ENCODE results near the gene CACNA1I. TPM values are rescaled to one million over a fixed set of nuclear protein-coding genes. Genes with fewer than 3 reads are reported as not detected.

CACNA1I gene
- total RNA-seq, 1 donor from 2014 or later: 0.05 TPM

- Mint-ChIP-seq H3K4me1 (peaks cover 7% of the 10 kb centered on the region), H3K4me3 (no peak overlapping the region), H3K36me3 (ENCODE audit: low read depth) (no peaks in the 10 kb centered on the region), H3K27ac (no peak overlapping the region), H3K27me3 (peaks cover 3% of the 10 kb centered on the region), H3K9me3 (no peaks in the 10 kb centered on the region)
- DNase-seq: no peak
- intact Hi-C loops (cut with micrococcal nuclease): no loop called here
Observed at GRCh38 chr22:39635719-39636118, 65.2 kb downstream of the CACNA1I start.

- Mint-ChIP-seq H3K4me3 (no peak overlapping the region), H3K36me3 (ENCODE audit: low read depth) (no peaks in the 10 kb centered on the region), H3K9me3 (no peaks in the 10 kb centered on the region), H3K4me1 (peaks cover 3% of the 10 kb centered on the region), H3K27me3 (peaks cover 7% of the 10 kb centered on the region), H3K27ac (no peak overlapping the region)
- intact Hi-C loops (cut with micrococcal nuclease): no loop called here
- DNase-seq: no peak
Observed at GRCh38 chr22:39638958-39639357, 68.4 kb downstream of the CACNA1I start.

DNA sequence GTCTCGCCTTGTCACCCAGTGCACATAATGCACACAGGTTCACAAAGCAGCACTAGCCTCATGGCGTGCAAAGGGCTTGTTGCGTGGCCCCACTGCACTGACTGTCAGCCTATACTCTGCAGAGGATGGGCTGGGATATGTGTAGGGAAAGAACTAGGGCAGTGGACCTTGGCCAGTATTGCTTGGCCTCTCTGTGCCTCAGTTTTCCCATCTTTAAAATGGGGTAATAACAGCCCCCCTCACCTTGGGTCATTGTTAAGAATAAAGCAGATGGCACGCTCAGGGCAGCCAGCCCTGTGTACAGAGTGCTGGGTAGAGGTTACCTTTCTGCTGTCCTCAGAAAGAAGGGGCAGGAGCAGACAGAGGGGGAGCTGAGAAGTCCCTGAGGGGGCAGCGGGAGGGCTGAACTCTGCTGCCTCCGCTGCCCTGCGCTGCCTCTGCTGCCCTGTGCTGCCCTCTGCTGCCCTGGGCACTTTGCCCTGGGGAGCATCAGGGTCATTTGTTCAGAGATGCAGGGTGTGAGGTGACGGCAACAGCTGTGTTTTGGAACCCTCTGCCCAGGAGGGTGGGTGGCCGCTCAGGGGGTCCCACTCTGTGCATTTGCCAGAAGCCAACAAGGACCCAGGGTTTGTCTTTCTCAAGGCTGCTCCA, 71.2 kb downstream of the CACNA1I start:
- H3K4me1 Mint-ChIP-seq: no peaks in the 10 kb centered on the region
- H3K27me3 Mint-ChIP-seq: peaks cover 7% of the 10 kb centered on the region
- intact Hi-C loops (cut with micrococcal nuclease): no loop called here
- no peak overlapping the region for H3K27ac Mint-ChIP-seq
- no peak overlapping the region for H3K4me3 Mint-ChIP-seq
- DNase-seq: no peak
- H3K9me3 Mint-ChIP-seq: no peaks in the 10 kb centered on the region
- H3K36me3 Mint-ChIP-seq (ENCODE audit: low read depth): no peaks in the 10 kb centered on the region

DNA sequence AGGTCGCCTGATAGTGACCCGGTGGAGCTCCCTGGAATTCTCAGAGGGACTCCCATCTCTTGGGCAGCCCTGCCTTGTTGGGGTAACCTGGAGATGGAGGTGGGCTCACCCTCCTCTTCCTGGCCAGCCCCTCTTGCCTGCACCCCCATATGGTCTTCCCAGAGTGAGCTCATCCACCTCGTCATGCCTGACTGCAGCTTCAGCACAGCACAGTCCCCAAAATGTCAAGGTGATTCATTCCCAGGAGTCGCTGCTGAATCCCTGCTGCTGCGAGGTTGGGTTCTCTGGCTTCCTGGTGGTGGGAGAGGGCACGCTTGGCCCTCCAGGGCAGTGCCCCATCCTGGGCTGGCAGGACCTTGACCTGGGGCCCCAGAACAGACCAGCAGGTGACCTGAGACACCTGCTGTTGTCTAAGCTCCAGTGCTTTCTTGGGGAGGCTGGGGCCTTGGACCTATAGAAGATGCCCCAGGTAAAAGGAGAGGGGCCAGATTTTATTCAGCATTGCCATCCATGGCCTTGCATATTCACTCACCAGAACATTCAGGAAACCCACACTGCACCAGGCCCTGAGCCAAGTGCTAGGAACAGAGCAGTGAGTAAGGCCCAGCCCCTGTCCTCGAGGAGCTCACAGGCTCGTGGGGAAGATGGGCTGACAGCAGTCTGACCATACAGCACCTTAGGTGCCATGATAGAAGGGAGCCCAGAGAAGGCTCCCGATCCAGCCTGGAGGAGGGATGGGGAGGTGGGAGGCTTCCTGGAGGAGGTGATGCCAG, 72.9 kb downstream of the CACNA1I start:
- intact Hi-C loops (cut with micrococcal nuclease): no loop called here

DNA sequence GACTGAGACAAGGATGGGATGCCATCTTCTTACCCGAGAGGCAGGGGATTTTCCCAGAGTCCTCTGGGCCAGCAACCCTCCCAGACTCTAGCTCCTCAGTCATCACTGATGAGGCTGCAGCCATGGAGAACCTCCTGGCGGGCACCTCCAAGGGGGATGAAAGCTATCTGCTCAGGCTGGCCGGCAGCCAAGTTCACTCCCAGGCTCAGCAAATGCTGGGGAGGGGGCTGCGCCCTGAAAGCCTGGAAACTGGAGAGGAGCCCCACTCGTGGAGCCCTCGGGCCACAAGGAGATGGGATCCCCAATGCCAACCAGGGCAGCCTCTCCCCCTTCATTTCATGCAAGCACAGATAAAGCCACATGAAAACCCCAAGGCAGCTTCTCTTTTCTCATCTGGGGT, 75.0 kb downstream of the CACNA1I start:
- Mint-ChIP-seq H3K27ac (no peak overlapping the region), H3K36me3 (ENCODE audit: low read depth) (no peaks in the 10 kb centered on the region), H3K4me1 (no peaks in the 10 kb centered on the region), H3K27me3 (peaks cover 3% of the 10 kb centered on the region), H3K9me3 (no peaks in the 10 kb centered on the region), H3K4me3 (no peak overlapping the region)
- intact Hi-C loops (cut with micrococcal nuclease): no loop called here
- no peak for DNase-seq

More for the DNA sequence above, 72.9 kb downstream of the CACNA1I start:
- Mint-ChIP-seq H3K9me3 (no peaks in the 10 kb centered on the region), H3K27ac (no peak overlapping the region), H3K4me3 (no peak overlapping the region), H3K4me1 (no peaks in the 10 kb centered on the region), H3K36me3 (ENCODE audit: low read depth) (no peaks in the 10 kb centered on the region), H3K27me3 (peaks cover 4% of the 10 kb centered on the region)
- no peak for DNase-seq

GRCh38 chr22:39646398-39647063, 76.0 kb downstream of the CACNA1I start:
- no peak for DNase-seq
- Mint-ChIP-seq H3K9me3 (no peaks in the 10 kb centered on the region), H3K27me3 (no peaks in the 10 kb centered on the region), H3K27ac (no peak overlapping the region), H3K4me1 (no peaks in the 10 kb centered on the region), H3K36me3 (ENCODE audit: low read depth) (no peaks in the 10 kb centered on the region), H3K4me3 (no peak overlapping the region)
- intact Hi-C loops (cut with micrococcal nuclease): no loop called here

GRCh38 chr22:39647836-39648629, 77.5 kb downstream of the CACNA1I start:
- no peaks in the 10 kb centered on the region for H3K36me3 Mint-ChIP-seq (ENCODE audit: low read depth)
- DNase-seq: no peak
- no peaks in the 10 kb centered on the region for H3K27me3 Mint-ChIP-seq
- no peak overlapping the region for H3K4me3 Mint-ChIP-seq
- intact Hi-C loops (cut with micrococcal nuclease): no loop called here
- no peaks in the 10 kb centered on the region for H3K9me3 Mint-ChIP-seq
- H3K27ac Mint-ChIP-seq: no peak overlapping the region
- H3K4me1 Mint-ChIP-seq: no peaks in the 10 kb centered on the region

GRCh38 chr22:39648630-39648950, 78.0 kb downstream of the CACNA1I start:
- Mint-ChIP-seq H3K27me3 (no peaks in the 10 kb centered on the region), H3K4me3 (no peak overlapping the region), H3K36me3 (ENCODE audit: low read depth) (no peaks in the 10 kb centered on the region), H3K9me3 (no peaks in the 10 kb centered on the region), H3K27ac (no peak overlapping the region), H3K4me1 (no peaks in the 10 kb centered on the region)
- no peak for DNase-seq
- intact Hi-C loops (cut with micrococcal nuclease): no loop called here

- H3K9me3 Mint-ChIP-seq: no peaks in the 10 kb centered on the region
- H3K36me3 Mint-ChIP-seq (ENCODE audit: low read depth): no peaks in the 10 kb centered on the region
- no peak overlapping the region for H3K27ac Mint-ChIP-seq
- no peak overlapping the region for H3K4me3 Mint-ChIP-seq
- H3K4me1 Mint-ChIP-seq: no peaks in the 10 kb centered on the region
- intact Hi-C loops (cut with micrococcal nuclease): no loop called here
- no peak for DNase-seq
- no peaks in the 10 kb centered on the region for H3K27me3 Mint-ChIP-seq
Observed at GRCh38 chr22:39649500-39650089, 79.0 kb downstream of the CACNA1I start.

- intact Hi-C loops (cut with micrococcal nuclease): no loop called here
- H3K36me3 Mint-ChIP-seq (ENCODE audit: low read depth): no peaks in the 10 kb centered on the region
- peaks cover 2% of the 10 kb centered on the region for H3K4me1 Mint-ChIP-seq
- H3K27ac Mint-ChIP-seq: no peak overlapping the region
- no peaks in the 10 kb centered on the region for H3K9me3 Mint-ChIP-seq
- DNase-seq: no peak
- H3K27me3 Mint-ChIP-seq: no peaks in the 10 kb centered on the region
- H3K4me3 Mint-ChIP-seq: no peak overlapping the region
Observed at GRCh38 chr22:39651053-39651996, 80.8 kb downstream of the CACNA1I start.

DNA sequence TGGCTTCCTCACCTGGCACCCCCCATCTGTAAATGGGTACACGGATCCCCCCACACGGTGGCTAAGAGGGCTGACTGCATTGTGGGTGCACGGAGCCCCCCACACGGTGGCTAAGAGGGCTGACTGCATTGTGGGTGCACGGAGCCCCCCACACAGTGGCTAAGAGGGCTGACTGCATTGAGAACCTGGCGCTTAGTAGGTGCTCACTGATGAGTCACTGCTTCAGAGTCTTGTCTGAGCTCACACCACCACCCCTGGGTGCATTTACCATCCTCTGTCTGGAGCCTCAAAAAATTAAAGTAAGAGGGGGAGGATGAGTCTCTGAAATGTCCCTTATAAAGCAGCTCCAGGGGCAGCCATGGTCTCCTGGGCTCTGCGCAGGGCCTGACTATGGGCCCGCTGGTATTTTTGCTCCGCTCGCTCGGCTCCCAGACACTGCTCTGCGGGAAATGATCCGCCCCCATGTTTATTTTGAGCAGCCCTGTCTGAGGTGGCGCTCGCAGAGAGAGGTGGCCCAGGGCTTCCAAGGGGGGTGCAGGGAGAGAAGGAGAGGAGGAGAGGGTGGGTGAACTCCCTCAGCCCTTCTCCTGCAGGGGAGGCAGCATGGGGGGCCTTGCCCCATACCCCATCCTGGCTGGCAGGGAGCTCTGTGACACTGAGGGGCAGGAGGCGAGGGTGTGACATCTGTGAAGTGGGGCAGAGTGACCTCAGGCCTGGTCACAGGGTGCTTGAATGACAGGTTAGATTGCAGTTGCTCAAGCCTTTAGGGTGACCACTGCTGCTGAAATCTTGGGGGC, 82.6 kb downstream of the CACNA1I start:
- H3K27me3 Mint-ChIP-seq: no peaks in the 10 kb centered on the region
- no peaks in the 10 kb centered on the region for H3K9me3 Mint-ChIP-seq
- no peaks in the 10 kb centered on the region for H3K36me3 Mint-ChIP-seq (ENCODE audit: low read depth)
- H3K27ac Mint-ChIP-seq: no peak overlapping the region
- no peak for DNase-seq
- H3K4me1 Mint-ChIP-seq: peaks cover 9% of the 10 kb centered on the region
- no peak overlapping the region for H3K4me3 Mint-ChIP-seq
- intact Hi-C loops (cut with micrococcal nuclease): no loop called here

DNA sequence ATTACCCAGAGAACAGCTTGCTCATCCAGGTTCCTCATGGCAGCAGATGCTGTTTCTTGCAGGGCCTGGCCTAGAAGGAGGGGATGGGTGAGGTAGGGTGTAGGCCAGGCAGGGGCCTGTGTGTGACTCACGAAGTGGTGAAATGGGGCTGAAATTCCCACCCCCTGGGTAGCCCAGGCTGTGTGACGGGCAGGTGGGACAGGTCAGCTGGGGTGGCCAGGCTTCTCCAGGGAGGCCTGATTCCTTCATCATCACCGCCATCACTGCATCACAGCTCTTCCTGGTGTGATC, 83.2 kb downstream of the CACNA1I start:
- H3K27ac Mint-ChIP-seq: no peak overlapping the region
- H3K27me3 Mint-ChIP-seq: no peaks in the 10 kb centered on the region
- no peak for DNase-seq
- H3K36me3 Mint-ChIP-seq (ENCODE audit: low read depth): no peaks in the 10 kb centered on the region
- H3K4me1 Mint-ChIP-seq: peaks cover 14% of the 10 kb centered on the region
- intact Hi-C loops (cut with micrococcal nuclease): no loop called here
- no peaks in the 10 kb centered on the region for H3K9me3 Mint-ChIP-seq
- no peak overlapping the region for H3K4me3 Mint-ChIP-seq
